H9 (cell line): ENCODE measurements around the gene TUB. TPM values are rescaled to one million over a fixed set of nuclear protein-coding genes. Genes with fewer than 3 reads are reported as not detected.

ENCODE experiments used
- DNase-seq: peaks from one replicate; pipeline ENCODE4 v3.0.0-alpha.2; 2017
- H2AFZ ChIP-seq: one replicate; pipeline ENCODE4 v1.6.1; 2013; ENCODE audit warnings: mild to moderate bottlenecking, low read length, control low read depth, moderate library complexity
- H2AK5ac ChIP-seq: 2 replicates; pipeline ENCODE4 v1.6.1; 2013; ENCODE audit warnings: low read length, control low read depth, mixed read lengths; ENCODE audit not compliant: insufficient read length
- H2BK120ac ChIP-seq: one replicate; pipeline ENCODE4 v1.6.1; 2013; ENCODE audit warnings: low read depth, mild to moderate bottlenecking, low read length, control low read depth, inconsistent platforms; ENCODE audit not compliant: poor library complexity, severe bottlenecking
- H2BK12ac ChIP-seq: 2 replicates; pipeline ENCODE4 v1.6.1; 2013; ENCODE audit warnings: low read length, control low read depth, mixed read lengths, low read depth; ENCODE audit not compliant: insufficient read length
- H2BK15ac ChIP-seq: 2 replicates; pipeline ENCODE4 v1.6.1; 2013; ENCODE audit warnings: low read depth, low read length, control low read depth
- H2BK20ac ChIP-seq: one replicate; pipeline ENCODE4 v1.6.1; 2013; ENCODE audit warnings: low read depth, mild to moderate bottlenecking, low read length, control low read depth, inconsistent platforms; ENCODE audit not compliant: poor library complexity, severe bottlenecking
- H2BK5ac ChIP-seq: 2 replicates; pipeline ENCODE4 v1.6.1; 2013; ENCODE audit warnings: low read length, control low read depth, mixed read lengths; ENCODE audit not compliant: insufficient read length
- H3K14ac ChIP-seq: 2 replicates; pipeline ENCODE4 v1.6.1; 2013; ENCODE audit warnings: low read length, control low read depth; ENCODE audit not compliant: insufficient read depth
- H3K18ac ChIP-seq: 2 replicates; pipeline ENCODE4 v1.6.1; 2013; ENCODE audit warnings: low read depth, mild to moderate bottlenecking, mixed read lengths, low read length, control low read depth; ENCODE audit not compliant: insufficient read length
- H3K23ac ChIP-seq: 2 replicates; pipeline ENCODE4 v1.6.1; 2013; ENCODE audit warnings: low read length, control low read depth, mixed read lengths, low read depth; ENCODE audit not compliant: insufficient read length
- H3K23me2 ChIP-seq: 2 replicates; pipeline ENCODE4 v1.6.1; 2013; ENCODE audit warnings: low read depth, mild to moderate bottlenecking, mixed read lengths, low read length, control low read depth; ENCODE audit not compliant: insufficient read length, poor library complexity, severe bottlenecking
- H3K27ac ChIP-seq: 2 replicates; pipeline ENCODE4 v1.5.1; 2013; ENCODE audit warnings: low read length, control low read depth, mixed read lengths, low read depth; ENCODE audit not compliant: insufficient read length
- H3K27me3 ChIP-seq: 2 replicates; pipeline ENCODE4 v1.6.1; 2013; ENCODE audit warnings: low read length, control low read depth, inconsistent platforms; ENCODE audit not compliant: insufficient read depth
- H3K4ac ChIP-seq: 2 replicates; pipeline ENCODE4 v1.6.1; 2013; ENCODE audit warnings: low read depth, mild to moderate bottlenecking, control low read depth, inconsistent platforms, low read length, moderate library complexity
- H3K4me1 ChIP-seq: 2 replicates; pipeline ENCODE4 v1.6.1; 2013; ENCODE audit warnings: low read length, control low read depth, inconsistent platforms; ENCODE audit not compliant: insufficient read depth
- H3K4me2 ChIP-seq: 2 replicates; pipeline ENCODE4 v1.6.1; 2013; ENCODE audit warnings: low read length, control low read depth, mixed read lengths; ENCODE audit not compliant: insufficient read length, insufficient read depth
- H3K56ac ChIP-seq: 2 replicates; pipeline ENCODE4 v1.6.1; 2013; ENCODE audit warnings: low read depth, mild to moderate bottlenecking, mixed read lengths, low read length, control low read depth; ENCODE audit not compliant: insufficient read length
- H3K79me1 ChIP-seq: 2 replicates; pipeline ENCODE4 v1.6.1; 2013; ENCODE audit warnings: low read depth, mild to moderate bottlenecking, moderate library complexity, low read length, control low read depth, inconsistent platforms; ENCODE audit not compliant: insufficient read depth, poor library complexity, severe bottlenecking
- H3K79me2 ChIP-seq: 2 replicates; pipeline ENCODE4 v1.6.1; 2013; ENCODE audit warnings: low read length, control low read depth, inconsistent platforms; ENCODE audit not compliant: insufficient read depth
- H3K9ac ChIP-seq: 2 replicates; pipeline ENCODE4 v1.6.1; 2013; ENCODE audit warnings: low read length, control low read depth, mixed read lengths; ENCODE audit not compliant: insufficient read length; ENCODE audit errors: extremely low read depth
- H3K9me3 ChIP-seq: one replicate; pipeline ENCODE4 v1.6.1; 2013; ENCODE audit warnings: low read depth, low read length, inconsistent platforms; ENCODE audit not compliant: control insufficient read depth
- H3T11ph ChIP-seq: one replicate; pipeline ENCODE4 v1.6.1; 2013; ENCODE audit warnings: mild to moderate bottlenecking, low read length, control low read depth, inconsistent platforms
- H4K20me1 ChIP-seq: one replicate; pipeline ENCODE4 v1.6.1; 2013; ENCODE audit not compliant: control insufficient read depth, insufficient read length, insufficient read depth
- H4K5ac ChIP-seq: 2 replicates; pipeline ENCODE4 v1.6.1; 2013; ENCODE audit warnings: low read depth, mild to moderate bottlenecking, mixed read lengths, low read length, control low read depth; ENCODE audit not compliant: insufficient read length
- H4K8ac ChIP-seq: replicated peaks from 2 replicates; pipeline ENCODE4 v1.6.1; 2013; ENCODE audit warnings: low read length, control low read depth, mixed read lengths, low read depth; ENCODE audit not compliant: insufficient read length
- H4K91ac ChIP-seq: 2 replicates; pipeline ENCODE4 v1.6.1; 2013; ENCODE audit warnings: low read depth, mild to moderate bottlenecking, moderate library complexity, mixed read lengths, low read length, control low read depth; ENCODE audit not compliant: insufficient read length
- H3K27ac Mint-ChIP-seq, 3 experiments: 2 replicates in 2 of 3; 3 replicates in 1 of 3; pipeline ENCODE4 v1.8.0; 2020 to 2021; ENCODE audit warnings: mixed read lengths in 3 of 3, mild to moderate bottlenecking in 1 of 3, moderate library complexity in 1 of 3
- H3K27me3 Mint-ChIP-seq: 2 replicates; pipeline ENCODE4 v1.8.0; 2021; ENCODE audit warnings: low read depth, mild to moderate bottlenecking, moderate library complexity, mixed read lengths
- H3K36me3 Mint-ChIP-seq, 3 experiments: 2 replicates in 2 of 3; 3 replicates in 1 of 3; pipeline ENCODE4 v1.8.0; 2020 to 2021; ENCODE audit warnings: low read depth in 3 of 3, mixed read lengths in 3 of 3; ENCODE audit not compliant: insufficient read depth in 1 of 3
- H3K4me1 Mint-ChIP-seq, 2 experiments: 2 replicates each; pipeline ENCODE4 v1.8.0; 2020; ENCODE audit warnings: mixed read lengths in 2 of 2
- H3K4me3 Mint-ChIP-seq, 2 experiments: 2 replicates in 1 of 2; 3 replicates in 1 of 2; pipeline ENCODE4 v1.8.0; 2020 to 2021; ENCODE audit warnings: mild to moderate bottlenecking in 2 of 2, mixed read lengths in 2 of 2, moderate library complexity in 1 of 2
- H3K9me3 Mint-ChIP-seq, 2 experiments: 2 replicates in 1 of 2; 3 replicates in 1 of 2; pipeline ENCODE4 v1.8.0; 2020; ENCODE audit warnings: mild to moderate bottlenecking in 2 of 2, mixed read lengths in 2 of 2, moderate library complexity in 1 of 2
- WGBS: extraction: QIAGEN DNeasy Blood & Tissue Kit; methylation state at CpG from one replicate; pipeline ENCODE4 v1.1.7; 2013; ENCODE audit warnings: missing lambda C conversion rate, low lambda C conversion rate, mixed read lengths; ENCODE audit not compliant: insufficient read length; ENCODE audit errors: extremely low coverage; 5-methylcytosine and 5-hydroxymethylcytosine counted together
- total RNA-seq: library from RNA; stranded (reverse); gene quantifications from 2 replicates; pipeline ENCODE4 v1.2.1, GENCODE V29; 2021
- TF ChIP-seq, protein P1 (sequence below): fragments of 200-600 bp; sonication (generic); conservative IDR thresholded peaks from 3 replicates; pipeline ENCODE4 v1.8.0; 2021; ENCODE audit warnings: antibody characterized with exemption, mild to moderate bottlenecking

Gene TUB
- total RNA-seq, 1 experiment from 2014 or later = 14.8 TPM

DNA sequence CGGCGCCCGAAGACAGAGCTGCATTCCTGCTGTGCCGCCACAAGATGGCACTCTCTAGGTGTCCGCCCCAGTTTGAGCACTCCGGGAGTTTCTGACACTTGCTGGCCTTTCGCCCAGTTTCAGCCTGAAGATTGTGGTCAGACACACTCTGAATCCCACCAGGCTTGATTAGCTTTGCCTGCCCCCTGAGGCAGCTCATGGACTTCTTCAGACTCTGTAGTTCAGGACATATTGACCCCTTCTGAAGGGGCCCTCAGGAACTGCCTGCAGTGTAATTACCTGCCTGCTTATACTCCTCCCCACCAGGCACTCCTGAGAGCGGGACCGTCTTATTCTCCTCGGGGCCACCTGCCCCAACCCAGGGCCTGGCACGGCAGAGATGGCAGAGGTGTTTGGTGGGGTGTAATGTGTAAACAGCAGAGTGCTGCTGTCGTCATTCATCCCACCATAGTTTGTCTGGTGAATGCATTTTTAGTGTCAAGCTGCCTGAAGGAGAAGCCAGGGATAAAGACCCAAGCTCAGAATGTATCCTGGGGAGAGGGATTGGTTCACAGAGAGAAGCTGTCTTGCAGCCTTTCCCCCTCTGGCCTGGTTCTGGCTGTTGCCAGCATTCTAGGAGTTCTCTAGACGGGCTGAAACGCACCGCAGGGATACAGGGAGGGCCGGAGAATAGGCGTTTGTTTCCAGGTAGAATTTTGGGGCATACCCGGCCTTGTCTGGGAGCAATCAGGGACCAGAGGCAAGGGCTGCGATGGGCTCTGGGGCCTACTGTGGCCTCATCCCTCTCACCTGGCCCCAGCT lies 47.5 kb upstream of the TUB start:
- H3K27ac ChIP-seq = no peak overlapping the region
- H2AFZ ChIP-seq = no peak overlapping the region
- TF ChIP-seq, protein P1, sequence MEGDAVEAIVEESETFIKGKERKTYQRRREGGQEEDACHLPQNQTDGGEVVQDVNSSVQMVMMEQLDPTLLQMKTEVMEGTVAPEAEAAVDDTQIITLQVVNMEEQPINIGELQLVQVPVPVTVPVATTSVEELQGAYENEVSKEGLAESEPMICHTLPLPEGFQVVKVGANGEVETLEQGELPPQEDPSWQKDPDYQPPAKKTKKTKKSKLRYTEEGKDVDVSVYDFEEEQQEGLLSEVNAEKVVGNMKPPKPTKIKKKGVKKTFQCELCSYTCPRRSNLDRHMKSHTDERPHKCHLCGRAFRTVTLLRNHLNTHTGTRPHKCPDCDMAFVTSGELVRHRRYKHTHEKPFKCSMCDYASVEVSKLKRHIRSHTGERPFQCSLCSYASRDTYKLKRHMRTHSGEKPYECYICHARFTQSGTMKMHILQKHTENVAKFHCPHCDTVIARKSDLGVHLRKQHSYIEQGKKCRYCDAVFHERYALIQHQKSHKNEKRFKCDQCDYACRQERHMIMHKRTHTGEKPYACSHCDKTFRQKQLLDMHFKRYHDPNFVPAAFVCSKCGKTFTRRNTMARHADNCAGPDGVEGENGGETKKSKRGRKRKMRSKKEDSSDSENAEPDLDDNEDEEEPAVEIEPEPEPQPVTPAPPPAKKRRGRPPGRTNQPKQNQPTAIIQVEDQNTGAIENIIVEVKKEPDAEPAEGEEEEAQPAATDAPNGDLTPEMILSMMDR = peak; percentile 91
- no peak overlapping the region for H3K14ac ChIP-seq
- no peaks in the 10 kb centered on the region for H3K9me3 ChIP-seq
- no peak overlapping the region for H2BK12ac ChIP-seq
- no peak overlapping the region for H3K9ac ChIP-seq
- no peak overlapping the region for H2BK5ac ChIP-seq
- H3K23ac ChIP-seq = no peak overlapping the region
- H3K79me2 ChIP-seq = no peaks in the 10 kb centered on the region
- H3K4me1 Mint-ChIP-seq = peaks cover 12 to 15% of the 10 kb centered on the region in 2 experiments
- H2BK120ac ChIP-seq = no peak overlapping the region
- no peaks in the 10 kb centered on the region for H3K79me1 ChIP-seq
- no peak overlapping the region for H2AK5ac ChIP-seq
- no peak overlapping the region for H3K56ac ChIP-seq
- H3K4ac ChIP-seq = no peak overlapping the region
- H4K91ac ChIP-seq = no peak overlapping the region
- H2BK15ac ChIP-seq = no peak overlapping the region
- no peaks in the 10 kb centered on the region; a peak in 1 of 7 replicates for H3K36me3 Mint-ChIP-seq
- WGBS = no CpG with 5 or more reads among the region's 19 CpGs
- H4K5ac ChIP-seq = no peak overlapping the region
- H3K9me3 Mint-ChIP-seq = no peaks in the 10 kb centered on the region; a peak in 1 of 5 replicates
- no peaks in the 10 kb centered on the region for H3K4me1 ChIP-seq
- H3K18ac ChIP-seq = no peak overlapping the region
- no peak overlapping the region for H3K4me2 ChIP-seq
- no peak overlapping the region for H3T11ph ChIP-seq
- no peaks in the 10 kb centered on the region for H3K27me3 ChIP-seq
- DNase-seq = peak; percentile 81
- no peak overlapping the region for H4K8ac ChIP-seq
- peak overlapping the region in 1 of 2 experiments; percentile 24; a peak in 1 of 5 replicates for H3K4me3 Mint-ChIP-seq
- H4K20me1 ChIP-seq = no peaks in the 10 kb centered on the region
- no peaks in the 10 kb centered on the region for H3K23me2 ChIP-seq
- no peak overlapping the region for H2BK20ac ChIP-seq
- H3K27me3 Mint-ChIP-seq = peaks cover 58% of the 10 kb centered on the region
- H3K27ac Mint-ChIP-seq = peak overlapping the region in 1 of 3 experiments; percentile 53; a peak in 1 of 7 replicates
